ENCODE measurements around the gene COX7C. TPM values are rescaled to one million over a fixed set of nuclear protein-coding genes. Genes with fewer than 3 reads are reported as not detected.

Gene COX7C
- total RNA-seq, 2 donors from 2014 or later, result 111 to 171 TPM

DNA sequence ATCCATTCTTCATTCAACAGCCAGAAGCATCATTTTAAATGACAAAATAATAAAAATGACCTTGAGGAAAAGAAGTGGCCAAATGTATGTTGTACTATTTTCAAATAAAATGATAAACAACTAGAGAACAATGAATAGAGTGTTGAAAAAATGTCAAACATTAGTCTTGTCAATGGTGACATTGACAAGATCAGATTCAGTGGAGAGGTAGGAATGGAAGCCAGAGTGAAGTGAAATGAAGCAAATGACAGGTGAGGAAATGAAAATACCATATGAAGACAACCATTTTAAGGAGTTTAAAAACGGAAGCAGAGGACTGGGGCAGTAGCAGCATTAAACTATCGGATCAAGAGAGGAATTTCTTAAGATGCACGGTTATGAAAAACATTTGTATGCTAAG is 38.2 kb upstream of the COX7C start:
- intact Hi-C loops (cut with DNase I), result no loop called here
- ATAC-seq, result no peak
- 68 to 69% methylated on average over 3 of the region's 3 CpGs for WGBS, 2 donors
- Histone ChIP-seq H3K4me3 (no peak overlapping the region), H3K9me3 (no peaks in the 10 kb centered on the region), H3K4me1 (no peaks in the 10 kb centered on the region), H3K36me3 (replicated peaks in 1 of 2; ENCODE audit: insufficient read depth in 1 of 2, low read depth in 2 of 2) (no peaks in the 10 kb centered on the region), H3K27ac (no peak overlapping the region), H3K27me3 (no peaks in the 10 kb centered on the region)
- TF ChIP-seq, protein P1, sequence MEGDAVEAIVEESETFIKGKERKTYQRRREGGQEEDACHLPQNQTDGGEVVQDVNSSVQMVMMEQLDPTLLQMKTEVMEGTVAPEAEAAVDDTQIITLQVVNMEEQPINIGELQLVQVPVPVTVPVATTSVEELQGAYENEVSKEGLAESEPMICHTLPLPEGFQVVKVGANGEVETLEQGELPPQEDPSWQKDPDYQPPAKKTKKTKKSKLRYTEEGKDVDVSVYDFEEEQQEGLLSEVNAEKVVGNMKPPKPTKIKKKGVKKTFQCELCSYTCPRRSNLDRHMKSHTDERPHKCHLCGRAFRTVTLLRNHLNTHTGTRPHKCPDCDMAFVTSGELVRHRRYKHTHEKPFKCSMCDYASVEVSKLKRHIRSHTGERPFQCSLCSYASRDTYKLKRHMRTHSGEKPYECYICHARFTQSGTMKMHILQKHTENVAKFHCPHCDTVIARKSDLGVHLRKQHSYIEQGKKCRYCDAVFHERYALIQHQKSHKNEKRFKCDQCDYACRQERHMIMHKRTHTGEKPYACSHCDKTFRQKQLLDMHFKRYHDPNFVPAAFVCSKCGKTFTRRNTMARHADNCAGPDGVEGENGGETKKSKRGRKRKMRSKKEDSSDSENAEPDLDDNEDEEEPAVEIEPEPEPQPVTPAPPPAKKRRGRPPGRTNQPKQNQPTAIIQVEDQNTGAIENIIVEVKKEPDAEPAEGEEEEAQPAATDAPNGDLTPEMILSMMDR (IDR thresholded peaks at IDR 0.05), result no peak
- TF ChIP-seq POLR2A (IDR thresholded peaks at IDR 0.05), result no peak
- DNase-seq, result no peak

GRCh38 chr5:86596476-86596875 is 21.3 kb upstream of the COX7C start:
- H3K4me3 ChIP-seq, result no peak overlapping the region
- no peak for TF ChIP-seq POLR2A (IDR thresholded peaks at IDR 0.05)
- TF ChIP-seq, protein P1 (IDR thresholded peaks at IDR 0.05), result no peak
- H3K9me3 ChIP-seq, result no peaks in the 10 kb centered on the region
- no peak overlapping the region for H3K27ac ChIP-seq
- H3K27me3 ChIP-seq, result no peaks in the 10 kb centered on the region
- ATAC-seq (no peak), DNase-seq (no peak)
- no peaks in the 10 kb centered on the region for H3K36me3 ChIP-seq (replicated peaks in 1 of 2; ENCODE audit: insufficient read depth in 1 of 2, low read depth in 2 of 2)
- H3K4me1 ChIP-seq, result no peaks in the 10 kb centered on the region
- intact Hi-C loops (cut with DNase I), result no loop called here

DNA sequence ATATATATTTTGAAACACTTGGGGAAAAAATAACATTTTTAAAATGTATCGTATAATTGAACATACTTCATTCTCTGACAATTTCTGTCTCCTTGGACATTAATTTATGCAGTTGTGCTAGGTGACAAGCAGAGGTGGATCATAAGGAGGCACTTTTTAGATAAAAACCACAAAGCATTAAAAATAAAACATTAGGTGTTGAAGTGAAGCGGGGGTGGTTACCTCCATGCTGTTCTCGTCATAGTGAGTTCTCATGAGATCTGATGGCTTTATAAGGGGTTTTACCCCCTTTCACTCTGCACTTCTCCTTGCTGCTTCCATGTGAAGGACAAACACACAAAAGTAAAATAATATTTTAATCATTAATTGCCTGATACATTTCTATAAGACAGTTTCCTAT is 11.9 kb upstream of the COX7C start:
- TF ChIP-seq, protein P1 (IDR thresholded peaks at IDR 0.05), result no peak
- no peak for TF ChIP-seq POLR2A (IDR thresholded peaks at IDR 0.05)
- H3K9me3 ChIP-seq, result no peaks in the 10 kb centered on the region
- ATAC-seq (no peak), DNase-seq (no peak)
- H3K4me1 ChIP-seq, result no peaks in the 10 kb centered on the region
- no peaks in the 10 kb centered on the region for H3K27me3 ChIP-seq
- intact Hi-C loops (cut with DNase I), result no loop called here
- H3K4me3 ChIP-seq, result no peak overlapping the region
- WGBS, 2 donors, result 82 to 85% methylated on average over 3 of the region's 3 CpGs
- H3K36me3 ChIP-seq (replicated peaks in 1 of 2; ENCODE audit: insufficient read depth in 1 of 2, low read depth in 2 of 2), result no peaks in the 10 kb centered on the region
- H3K27ac ChIP-seq, result no peak overlapping the region

- Histone ChIP-seq H3K27me3 (peaks cover 0 to 6% of the 10 kb centered on the region in 2 donors), H3K4me1 (peaks cover 4% of the 10 kb centered on the region), H3K4me3 (no peak overlapping the region), H3K36me3 (replicated peaks in 1 of 2; ENCODE audit: insufficient read depth in 1 of 2, low read depth in 2 of 2) (no peaks in the 10 kb centered on the region), H3K9me3 (peaks cover 0 to 7% (median 0%) of the 10 kb centered on the region in 3 donors), H3K27ac (no peak overlapping the region)
- 88 to 93% methylated on average over 2 of the region's 2 CpGs for WGBS, 2 donors
- DNase-seq, result no peak
- intact Hi-C loops (cut with DNase I), result no loop called here
- TF ChIP-seq, protein P1 (IDR thresholded peaks at IDR 0.05), result no peak
- TF ChIP-seq POLR2A (IDR thresholded peaks at IDR 0.05), result no peak
- ATAC-seq, result no peak
These were observed 4.3 kb upstream of the COX7C start for GRCh38 chr5:86613455-86613854.

DNA sequence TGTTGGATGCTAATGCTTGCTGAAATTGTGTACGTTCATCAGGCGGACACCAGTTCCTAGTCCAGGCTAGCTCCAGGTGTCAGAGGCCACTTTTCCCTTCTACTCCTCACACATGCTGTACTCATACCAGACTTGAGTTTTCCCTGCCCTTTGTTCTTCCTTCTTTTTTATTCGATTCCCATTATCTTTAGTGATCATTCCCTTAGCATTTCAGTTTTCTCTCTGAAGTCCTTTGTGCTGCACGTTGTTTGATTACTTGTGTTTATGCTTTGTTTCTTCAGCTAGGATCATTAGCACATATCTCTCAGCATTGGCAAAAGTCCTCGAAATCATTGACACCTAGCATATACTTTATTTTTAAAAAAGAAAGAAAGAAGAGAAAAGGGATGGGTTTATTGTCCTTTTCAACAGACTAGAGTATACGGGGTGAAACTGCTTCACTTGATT is 409 bp upstream of the COX7C start:
- H3K27ac ChIP-seq, result peak overlapping the region in 2 of 4 donors; percentile 87 to 92
- no peak for TF ChIP-seq POLR2A (IDR thresholded peaks at IDR 0.05)
- TF ChIP-seq, protein P1 (IDR thresholded peaks at IDR 0.05), result no peak
- ATAC-seq, result no peak
- peaks cover 0 to 1% of the 10 kb centered on the region in 2 donors for H3K27me3 ChIP-seq
- H3K9me3 ChIP-seq, result peaks cover 0 to 7% (median 0%) of the 10 kb centered on the region in 3 donors
- H3K4me3 ChIP-seq, result no peak overlapping the region
- no peak for DNase-seq
- peaks cover 6 to 14% of the 10 kb centered on the region in 2 donors for H3K36me3 ChIP-seq (replicated peaks in 1 of 2; ENCODE audit: insufficient read depth in 1 of 2, low read depth in 2 of 2)
- intact Hi-C loops (cut with DNase I), result no loop called here
- 50 to 54% methylated on average over 6 of the region's 6 CpGs for WGBS, 2 donors
- peaks cover 19% of the 10 kb centered on the region for H3K4me1 ChIP-seq
